Activated CD8-positive, alpha-beta T cell treated with anti-CD3 and anti-CD28 coated beads, Interleukin-2, amount 10 ng/mL, durations not matched to agents 7 days and 5 days (primary cell): ENCODE data around the gene STOX1. TPM values are rescaled to one million over a fixed set of nuclear protein-coding genes. Genes with fewer than 3 reads are reported as not detected.

Experiments
- ATAC-seq: fragments of 150-1000 bp; cut with Tn5 transposase; one replicate; pipeline ENCODE4 v1.10.0; 2021; ENCODE audit warnings: moderate library complexity
- CTCF ChIA-PET: fragments of 350-600 bp; sonication (Branson Sonifier 250); formaldehyde crosslinking; loops from one replicate; lab custom pipeline; 2021; ENCODE audit warnings: antibody characterized with exemption; lab: Charles Lee
- POLR2A ChIA-PET: fragments of 350-600 bp; sonication (Branson Sonifier 250); formaldehyde crosslinking; loops from one replicate; lab custom pipeline; 2021; ENCODE audit warnings: antibody characterized with exemption; lab: Charles Lee
- DNase-seq: peaks from one replicate; pipeline ENCODE4 v3.0.0-alpha.2; 2020
- H3K27ac Mint-ChIP-seq: one replicate; pipeline ENCODE4 v1.8.0; 2021; ENCODE audit warnings: mild to moderate bottlenecking, mixed read lengths
- H3K27me3 Mint-ChIP-seq: one replicate; pipeline ENCODE4 v1.8.0; 2021; ENCODE audit warnings: low read depth, mixed read lengths
- H3K36me3 Mint-ChIP-seq: one replicate; pipeline ENCODE4 v1.8.0; 2021; ENCODE audit warnings: low read depth, mixed read lengths
- H3K4me1 Mint-ChIP-seq: one replicate; pipeline ENCODE4 v1.8.0; 2021; ENCODE audit warnings: low read depth, mixed read lengths
- H3K4me3 Mint-ChIP-seq: one replicate; pipeline ENCODE4 v1.8.0; 2021; ENCODE audit warnings: mild to moderate bottlenecking, mixed read lengths
- H3K9me3 Mint-ChIP-seq: one replicate; pipeline ENCODE4 v1.8.0; 2022; ENCODE audit warnings: mixed read lengths; ENCODE audit not compliant: insufficient read depth
- total RNA-seq, 2 experiments: library from RNA; stranded (reverse); gene quantifications; one replicate each; pipeline ENCODE4 v1.2.3, GENCODE V29; 2021

STOX1 gene
- total RNA-seq, 2 experiments from 2014 or later, result 0.42 to 0.52 TPM

GRCh38 chr10:68870061-68870460 is 42.7 kb downstream of the STOX1 start:
- CTCF ChIA-PET, result no interaction called here
- H3K4me3 Mint-ChIP-seq, result no peak overlapping the region
- no peaks in the 10 kb centered on the region for H3K36me3 Mint-ChIP-seq
- POLR2A ChIA-PET, result interaction anchor here (1.5 kb wide), 1 partner anchor 31 kb away, joined by 3 read pairs; the partner anchor contains the start of gene DDX50
- no peaks in the 10 kb centered on the region for H3K27me3 Mint-ChIP-seq
- no peak for DNase-seq
- H3K4me1 Mint-ChIP-seq, result peaks cover 7% of the 10 kb centered on the region
- H3K9me3 Mint-ChIP-seq, result no peaks in the 10 kb centered on the region
- no peak for ATAC-seq
- H3K27ac Mint-ChIP-seq, result no peak overlapping the region

DNA sequence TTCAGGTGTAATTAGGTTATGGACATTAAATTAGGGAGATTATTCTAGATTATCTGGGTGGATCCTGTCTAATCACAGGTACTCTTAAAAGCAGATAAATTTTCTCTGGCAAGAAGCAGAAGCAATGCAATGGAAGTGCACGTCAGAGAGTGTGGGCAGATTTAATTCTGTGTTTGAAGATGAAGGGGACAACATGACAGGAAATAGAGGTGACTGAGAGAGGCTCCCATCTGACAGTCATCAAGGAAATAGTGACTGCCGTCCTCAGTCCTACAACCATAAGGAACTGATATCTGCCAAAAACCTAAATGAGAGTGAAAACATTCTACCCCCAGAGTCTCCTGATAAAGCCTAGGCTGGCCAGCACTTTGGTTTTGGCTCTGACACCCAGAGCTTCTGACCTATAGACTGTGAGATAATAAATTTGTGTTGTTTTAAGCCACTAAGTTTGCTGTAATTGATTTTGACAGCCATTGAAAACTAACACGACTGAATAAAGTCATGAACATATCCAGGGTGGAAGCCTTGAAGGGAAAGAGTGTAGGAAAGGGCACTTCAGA is 43.3 kb downstream of the STOX1 start:
- no peak overlapping the region for H3K4me3 Mint-ChIP-seq
- ATAC-seq (peak; percentile 77), DNase-seq (peak; percentile 32)
- CTCF ChIA-PET, result interaction anchor here (0.9 to 1.3 kb wide), 3 partner anchors 18 to 134 kb away, joined by 3 to 5 read pairs (median 3); partner anchors contain the start of gene STOX1
- no peaks in the 10 kb centered on the region for H3K9me3 Mint-ChIP-seq
- no peaks in the 10 kb centered on the region for H3K36me3 Mint-ChIP-seq
- peaks cover 11% of the 10 kb centered on the region for H3K4me1 Mint-ChIP-seq
- H3K27me3 Mint-ChIP-seq, result no peaks in the 10 kb centered on the region
- H3K27ac Mint-ChIP-seq, result peak overlapping the region; percentile 7
- POLR2A ChIA-PET, result interaction anchor here (0.6 to 1.5 kb wide), 2 partner anchors 30 to 48 kb away, joined by 3 read pairs; partner anchors contain the start of gene DDX50

DNA sequence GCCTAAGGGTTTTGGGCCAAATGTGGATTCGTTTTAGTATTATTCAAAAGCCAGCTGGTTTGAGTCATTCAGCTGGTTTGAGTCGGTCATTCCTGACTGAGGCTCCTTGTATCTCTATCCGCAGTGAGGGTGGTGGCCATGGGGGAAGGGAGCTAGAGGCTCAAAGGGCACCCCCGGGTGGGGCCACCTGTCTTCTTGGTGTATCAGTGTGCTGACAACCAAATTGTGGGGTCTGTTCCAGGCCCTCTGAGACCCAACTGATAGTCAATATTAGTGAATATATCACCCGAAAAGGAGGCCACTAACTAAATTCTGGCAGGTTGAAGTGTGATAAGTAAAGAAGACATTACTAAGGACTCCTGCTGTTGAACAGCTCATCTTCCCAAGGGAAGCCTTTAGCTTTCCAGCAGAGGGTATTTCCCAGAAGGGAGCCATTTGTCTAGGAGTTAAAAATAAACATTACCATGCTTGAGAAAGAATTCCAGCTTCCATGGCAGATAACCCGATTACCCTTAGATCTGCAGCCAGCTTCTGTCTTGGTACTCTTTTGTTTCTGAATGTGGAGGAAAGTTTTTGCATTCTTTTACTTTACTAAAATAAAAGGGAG is 43.9 kb downstream of the STOX1 start:
- Mint-ChIP-seq H3K27me3 (no peaks in the 10 kb centered on the region), H3K9me3 (no peaks in the 10 kb centered on the region), H3K36me3 (no peaks in the 10 kb centered on the region), H3K4me3 (no peak overlapping the region), H3K27ac (no peak overlapping the region), H3K4me1 (peaks cover 11% of the 10 kb centered on the region)
- no peak for DNase-seq
- no peak for ATAC-seq
- POLR2A ChIA-PET, result interaction anchor here (0.6 to 1.5 kb wide), 3 partner anchors 29 to 84 kb away, joined by 3 read pairs; partner anchors contain the start of genes DDX21 and DDX50
- CTCF ChIA-PET, result interaction anchor here (0.9 to 1.3 kb wide), 3 partner anchors 18 to 134 kb away, joined by 3 to 5 read pairs (median 3); partner anchors contain the start of gene STOX1

GRCh38 chr10:68871731-68872342 is 44.5 kb downstream of the STOX1 start:
- Mint-ChIP-seq H3K36me3 (no peaks in the 10 kb centered on the region), H3K9me3 (no peaks in the 10 kb centered on the region), H3K4me1 (peaks cover 11% of the 10 kb centered on the region), H3K27me3 (no peaks in the 10 kb centered on the region), H3K4me3 (no peak overlapping the region), H3K27ac (no peak overlapping the region)
- ChIA-PET CTCF (interaction anchor here (1.3 kb wide), 1 partner anchor 45 kb away, joined by 5 read pairs; the partner anchor contains the start of gene STOX1), POLR2A (interaction anchor here (0.9 to 1.5 kb wide), 2 partner anchors 29 to 84 kb away, joined by 3 read pairs; partner anchors contain the start of genes DDX21 and DDX50)
- DNase-seq (no peak), ATAC-seq (no peak)

DNA sequence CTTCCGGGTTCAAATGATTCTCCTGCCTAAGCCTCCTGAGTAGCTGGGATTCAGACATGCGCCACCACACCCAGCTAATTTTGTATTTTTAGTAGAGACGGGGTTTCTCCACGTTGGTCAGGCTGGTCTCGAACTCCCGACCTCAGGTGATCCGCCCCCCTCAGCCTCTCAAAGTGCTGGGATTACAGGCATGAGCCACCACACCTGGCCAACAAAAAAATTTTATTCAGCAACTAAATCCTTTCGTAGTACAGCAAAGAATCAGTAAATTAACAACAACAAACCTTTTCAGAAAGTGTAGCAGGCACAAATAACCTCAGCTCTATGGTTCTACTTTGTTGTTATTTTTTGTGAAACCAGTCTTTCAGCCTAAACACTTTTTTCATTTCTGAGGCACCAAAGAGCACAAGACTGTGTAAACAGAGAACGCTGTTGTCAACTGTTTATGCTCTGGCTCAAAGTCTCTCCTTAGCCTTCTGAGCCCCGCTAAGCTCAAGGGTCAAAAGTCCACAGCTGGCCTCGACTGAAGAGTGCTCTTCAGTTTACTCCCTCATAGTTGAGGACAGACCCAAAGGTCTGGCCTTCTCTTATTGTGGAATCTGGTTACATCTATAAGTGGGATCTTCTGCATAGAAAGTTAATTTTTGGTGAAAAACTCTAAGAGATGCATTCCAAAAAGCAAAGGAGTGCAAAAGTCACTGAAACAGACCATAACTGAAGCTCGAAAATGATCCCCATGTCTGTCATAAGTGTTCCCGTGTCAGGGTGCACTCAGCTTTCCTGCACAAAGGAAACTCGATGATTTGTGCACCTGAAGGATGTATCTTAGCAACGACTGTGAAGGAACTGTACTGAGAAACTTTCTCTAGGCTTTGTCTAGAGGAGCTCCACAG is 49.2 kb downstream of the STOX1 start:
- Mint-ChIP-seq H3K27me3 (peaks cover 2% of the 10 kb centered on the region), H3K36me3 (no peaks in the 10 kb centered on the region), H3K9me3 (no peaks in the 10 kb centered on the region), H3K4me3 (no peak overlapping the region), H3K4me1 (peaks cover 5% of the 10 kb centered on the region), H3K27ac (no peak overlapping the region)
- ATAC-seq (no peak), DNase-seq (no peak)
- ChIA-PET CTCF (no interaction called here), POLR2A (no interaction called here)

- ATAC-seq, result no peak
- ChIA-PET CTCF (interaction anchor here (1.7 kb wide), 1 partner anchor 11 kb away, joined by 6 read pairs; no protein-coding TSS in a partner anchor), POLR2A (no interaction called here)
- no peaks in the 10 kb centered on the region for H3K9me3 Mint-ChIP-seq
- peaks cover 2% of the 10 kb centered on the region for H3K27me3 Mint-ChIP-seq
- no peak overlapping the region for H3K27ac Mint-ChIP-seq
- DNase-seq, result no peak
- no peak overlapping the region for H3K4me3 Mint-ChIP-seq
- peaks cover 5% of the 10 kb centered on the region for H3K4me1 Mint-ChIP-seq
- no peaks in the 10 kb centered on the region for H3K36me3 Mint-ChIP-seq
These were observed 50.3 kb downstream of the STOX1 start for GRCh38 chr10:68877482-68878110.

GRCh38 chr10:68878496-68878895 is 51.2 kb downstream of the STOX1 start:
- ChIA-PET CTCF (interaction anchor here (0.9 to 1.7 kb wide), 2 partner anchors 10 to 14 kb away, joined by 5 to 6 read pairs; no protein-coding TSS in a partner anchor), POLR2A (no interaction called here)
- Mint-ChIP-seq H3K27me3 (peaks cover 2% of the 10 kb centered on the region), H3K4me1 (peaks cover 5% of the 10 kb centered on the region), H3K36me3 (no peaks in the 10 kb centered on the region), H3K27ac (no peak overlapping the region), H3K4me3 (no peak overlapping the region), H3K9me3 (no peaks in the 10 kb centered on the region)
- DNase-seq (no peak), ATAC-seq (no peak)

- no peak overlapping the region for H3K4me3 Mint-ChIP-seq
- no peaks in the 10 kb centered on the region for H3K36me3 Mint-ChIP-seq
- no peak for ATAC-seq
- peaks cover 2% of the 10 kb centered on the region for H3K27me3 Mint-ChIP-seq
- ChIA-PET POLR2A (interaction anchor here (0.6 to 0.7 kb wide), 2 partner anchors 59 to 125 kb away, joined by 3 read pairs; no protein-coding TSS in a partner anchor), CTCF (interaction anchor here (1.7 kb wide), 1 partner anchor 8 kb away, joined by 6 read pairs; no protein-coding TSS in a partner anchor)
- no peak overlapping the region for H3K27ac Mint-ChIP-seq
- no peak for DNase-seq
- no peaks in the 10 kb centered on the region for H3K9me3 Mint-ChIP-seq
- H3K4me1 Mint-ChIP-seq, result peaks cover 5% of the 10 kb centered on the region
These were observed 52.3 kb downstream of the STOX1 start for GRCh38 chr10:68879628-68880027.

GRCh38 chr10:68880181-68880580 is 52.9 kb downstream of the STOX1 start:
- ATAC-seq (no peak), DNase-seq (no peak)
- ChIA-PET POLR2A (interaction anchor here (0.6 kb wide), 1 partner anchor 59 kb away, joined by 3 read pairs; no protein-coding TSS in a partner anchor), CTCF (no interaction called here)
- H3K27me3 Mint-ChIP-seq, result peaks cover 2% of the 10 kb centered on the region
- H3K36me3 Mint-ChIP-seq, result no peaks in the 10 kb centered on the region
- peaks cover 5% of the 10 kb centered on the region for H3K4me1 Mint-ChIP-seq
- H3K9me3 Mint-ChIP-seq, result no peaks in the 10 kb centered on the region
- no peak overlapping the region for H3K27ac Mint-ChIP-seq
- H3K4me3 Mint-ChIP-seq, result no peak overlapping the region

DNA sequence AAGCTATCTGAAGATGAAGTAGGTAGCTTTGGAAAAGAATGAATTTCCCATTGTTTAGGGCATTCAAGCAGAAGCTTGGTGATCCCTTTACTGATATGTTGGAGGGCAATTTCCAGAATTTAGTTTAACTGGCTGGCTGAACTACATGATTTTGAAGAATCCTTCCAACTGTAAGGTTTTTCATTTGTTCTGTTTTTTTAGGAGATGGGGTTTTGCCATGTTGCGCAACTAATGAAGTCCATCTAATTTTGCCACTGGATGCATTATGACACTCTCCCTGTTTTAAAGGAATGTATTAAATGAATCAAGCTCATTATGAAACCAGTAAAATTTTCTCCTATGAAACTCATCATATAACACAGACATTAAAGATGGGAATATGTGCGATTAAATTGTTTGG is 67.7 kb downstream of the STOX1 start:
- CTCF ChIA-PET, result interaction anchor here (1.5 to 1.6 kb wide), 2 partner anchors 344 to 682 kb away, joined by 5 read pairs; no protein-coding TSS in a partner anchor
- H3K9me3 Mint-ChIP-seq, result no peaks in the 10 kb centered on the region
- peaks cover 5% of the 10 kb centered on the region for H3K4me1 Mint-ChIP-seq
- DNase-seq (no peak), ATAC-seq (no peak)
- H3K4me3 Mint-ChIP-seq, result no peak overlapping the region
- peaks cover 9% of the 10 kb centered on the region for H3K27me3 Mint-ChIP-seq
- H3K27ac Mint-ChIP-seq, result no peak overlapping the region
- no peaks in the 10 kb centered on the region for H3K36me3 Mint-ChIP-seq
- POLR2A ChIA-PET, result no interaction called here
